ENCODE data around the gene RASSF3. TPM values are rescaled to one million over a fixed set of nuclear protein-coding genes. Genes with fewer than 3 reads are reported as not detected.

Gene RASSF3
- polyA plus RNA-seq, 1 donor (not counting 4 experiments of a cell fraction or from before 2014, with no cell fraction given): 9.6 TPM

GRCh38 chr12:64701283-64701682 is 91.0 kb downstream of the RASSF3 start:
- H3K36me3 ChIP-seq (ENCODE audit: control insufficient read depth in 2 of 2, extremely low read depth in 1 of 2, insufficient read depth in 2 of 2, low read length in 2 of 2): no peaks in the 10 kb centered on the region
- H3K9ac ChIP-seq (ENCODE audit: control insufficient read depth, extremely low read depth, insufficient read depth, low read length): no peak overlapping the region
- no peaks in the 10 kb centered on the region for H4K20me1 ChIP-seq (ENCODE audit: control insufficient read depth, extremely low read depth, insufficient read depth, low read length)
- no peak overlapping the region for H3K27ac ChIP-seq (ENCODE audit: control insufficient read depth, insufficient read depth, low read length)
- dilution Hi-C loops (cut with MboI; ENCODE audit: extremely low pct_ligation_motif_present, low sequenced_read_pairs): no loop called here
- H3K9me3 ChIP-seq (ENCODE audit: control insufficient read depth, low read depth, low read length): no peaks in the 10 kb centered on the region
- H3K4me3 ChIP-seq (ENCODE audit: control insufficient read depth in 2 of 3, extremely low read depth in 1 of 3, insufficient read depth in 2 of 3, low read depth in 1 of 3, low read length in 3 of 3): no peak overlapping the region
- no peaks in the 10 kb centered on the region for H3K27me3 ChIP-seq (ENCODE audit: control insufficient read depth, extremely low read depth, insufficient read depth, low read length)
- DNase-seq (ENCODE audit: low read depth, low spot score): no peak
- H3K9me1 ChIP-seq (ENCODE audit: control insufficient read depth, extremely low read depth, insufficient read depth, low read length): no peaks in the 10 kb centered on the region
- no peaks in the 10 kb centered on the region for H3K79me2 ChIP-seq (ENCODE audit: control insufficient read depth, insufficient read depth, low read length)
- H2AFZ ChIP-seq (ENCODE audit: control insufficient read depth, low read length): no peak overlapping the region
- TF ChIP-seq CTCF (optimal IDR thresholded peaks at IDR 0.05 in 1 of 3, IDR thresholded peaks at IDR 0.05 in 1 of 3, conservative IDR thresholded peaks at IDR 0.05 in 1 of 3; ENCODE audit: extremely low read depth in 1 of 3, insufficient read depth in 2 of 3, low read length in 3 of 3) (no peak), EZH2 (IDR thresholded peaks at IDR 0.05; ENCODE audit: low read length) (no peak)
- H3K4me2 ChIP-seq (ENCODE audit: control insufficient read depth, extremely low read depth, insufficient read depth, low read depth, low read length): no peak overlapping the region
- FAIRE-seq: no peak
- no peaks in the 10 kb centered on the region for H3K4me1 ChIP-seq (ENCODE audit: control insufficient read depth, extremely low read depth, insufficient read depth, low read length)

GRCh38 chr12:64706306-64706705 is 96.0 kb downstream of the RASSF3 start:
- Histone ChIP-seq H3K4me2 (ENCODE audit: control insufficient read depth, extremely low read depth, insufficient read depth, low read depth, low read length) (no peak overlapping the region), H3K79me2 (ENCODE audit: control insufficient read depth, insufficient read depth, low read length) (no peaks in the 10 kb centered on the region), H2AFZ (ENCODE audit: control insufficient read depth, low read length) (no peak overlapping the region), H3K27ac (ENCODE audit: control insufficient read depth, insufficient read depth, low read length) (no peak overlapping the region), H3K9me1 (ENCODE audit: control insufficient read depth, extremely low read depth, insufficient read depth, low read length) (no peaks in the 10 kb centered on the region), H3K9ac (ENCODE audit: control insufficient read depth, extremely low read depth, insufficient read depth, low read length) (no peak overlapping the region), H3K27me3 (ENCODE audit: control insufficient read depth, extremely low read depth, insufficient read depth, low read length) (no peaks in the 10 kb centered on the region), H3K36me3 (ENCODE audit: control insufficient read depth in 2 of 2, extremely low read depth in 1 of 2, insufficient read depth in 2 of 2, low read length in 2 of 2) (no peaks in the 10 kb centered on the region), H3K9me3 (ENCODE audit: control insufficient read depth, low read depth, low read length) (no peaks in the 10 kb centered on the region), H3K4me1 (ENCODE audit: control insufficient read depth, extremely low read depth, insufficient read depth, low read length) (no peaks in the 10 kb centered on the region), H3K4me3 (ENCODE audit: control insufficient read depth in 2 of 3, extremely low read depth in 1 of 3, insufficient read depth in 2 of 3, low read depth in 1 of 3, low read length in 3 of 3) (no peak overlapping the region), H4K20me1 (ENCODE audit: control insufficient read depth, extremely low read depth, insufficient read depth, low read length) (no peaks in the 10 kb centered on the region)
- dilution Hi-C loops (cut with MboI; ENCODE audit: extremely low pct_ligation_motif_present, low sequenced_read_pairs): no loop called here
- no peak for FAIRE-seq
- DNase-seq (ENCODE audit: low read depth, low spot score): no peak
- no peak for TF ChIP-seq EZH2 (IDR thresholded peaks at IDR 0.05; ENCODE audit: low read length)
- TF ChIP-seq CTCF (optimal IDR thresholded peaks at IDR 0.05 in 1 of 3, IDR thresholded peaks at IDR 0.05 in 1 of 3, conservative IDR thresholded peaks at IDR 0.05 in 1 of 3; ENCODE audit: extremely low read depth in 1 of 3, insufficient read depth in 2 of 3, low read length in 3 of 3): no peak

Measured in keratinocyte (primary cell).